RPMI7951 (cell line): Measurements from ENCODE around the gene LRRC2. TPM values are rescaled to one million over a fixed set of nuclear protein-coding genes. Genes with fewer than 3 reads are reported as not detected.
A peak's percentile ranks its signal among the peaks of the same experiment; 100 is the strongest.

Source experiments
- DNase-seq: peaks from one replicate; pipeline ENCODE4 v3.0.0-alpha.2; 2012; ENCODE audit warnings: low read depth
- total RNA-seq: library from RNA; depleted of rRNA; stranded (reverse); fragments of >200 nt; shearing (Covaris generic); gene quantifications from 2 replicates; pipeline ENCODE4 v1.2.3, GENCODE V29; 2014; rRNA removed

Gene LRRC2
- total RNA-seq, 1 experiment from 2014 or later, result 0.12 TPM

DNA sequence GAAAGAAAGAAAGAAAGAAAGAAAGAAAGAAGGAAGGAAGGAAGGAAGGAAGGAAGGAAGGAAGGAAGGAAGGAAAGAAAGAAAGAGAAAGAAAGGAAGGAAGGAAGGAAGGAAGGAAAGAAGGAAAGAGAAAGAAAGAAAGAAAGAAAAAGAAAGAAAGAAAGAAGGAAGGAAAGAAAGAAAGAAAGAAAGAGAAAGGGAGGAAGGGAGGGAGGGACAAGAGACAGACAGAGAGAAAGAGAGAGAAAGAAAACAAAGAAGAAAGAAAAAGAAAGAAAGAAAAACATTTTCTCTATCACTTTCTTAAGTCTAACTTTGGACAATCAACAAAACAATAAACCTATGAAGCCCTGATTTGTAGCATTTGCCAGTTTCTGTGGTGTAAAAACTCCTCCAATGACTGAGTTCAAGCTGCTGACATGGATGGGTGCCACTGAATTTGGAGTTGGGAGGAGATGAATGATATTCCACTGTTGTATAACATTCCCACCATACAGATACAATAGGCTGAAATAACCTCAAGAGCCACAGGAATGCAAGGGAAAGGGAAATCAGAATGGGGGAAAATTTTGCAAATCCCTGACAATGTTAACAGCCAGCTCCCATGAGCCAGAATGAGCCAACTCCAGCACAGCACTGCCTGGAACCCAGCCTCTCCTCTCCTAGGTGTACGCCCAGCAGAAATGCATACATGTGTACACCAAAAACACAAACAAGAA, 83.3 kb downstream of the LRRC2 start:
- DNase-seq, result peak; percentile 79

DNA sequence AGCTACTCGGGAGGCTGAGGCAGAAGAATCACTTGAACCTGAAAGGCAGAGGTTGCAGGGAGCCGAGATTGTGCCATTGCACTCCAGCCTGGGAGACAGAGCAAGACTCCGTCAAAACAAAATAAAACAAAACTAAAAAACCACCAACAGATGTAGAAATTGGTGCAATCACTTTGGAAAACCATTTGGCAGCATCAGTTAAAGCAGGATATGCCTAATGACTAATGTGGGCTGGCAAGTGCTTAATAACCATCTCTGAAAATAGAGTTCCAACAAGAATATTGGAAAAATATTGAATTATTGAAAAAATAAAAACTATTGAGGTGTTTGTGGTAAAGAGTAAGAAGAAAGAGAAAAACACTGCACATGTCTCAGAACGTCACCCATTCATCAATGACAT, 84.5 kb downstream of the LRRC2 start:
- DNase-seq, result no peak

DNA sequence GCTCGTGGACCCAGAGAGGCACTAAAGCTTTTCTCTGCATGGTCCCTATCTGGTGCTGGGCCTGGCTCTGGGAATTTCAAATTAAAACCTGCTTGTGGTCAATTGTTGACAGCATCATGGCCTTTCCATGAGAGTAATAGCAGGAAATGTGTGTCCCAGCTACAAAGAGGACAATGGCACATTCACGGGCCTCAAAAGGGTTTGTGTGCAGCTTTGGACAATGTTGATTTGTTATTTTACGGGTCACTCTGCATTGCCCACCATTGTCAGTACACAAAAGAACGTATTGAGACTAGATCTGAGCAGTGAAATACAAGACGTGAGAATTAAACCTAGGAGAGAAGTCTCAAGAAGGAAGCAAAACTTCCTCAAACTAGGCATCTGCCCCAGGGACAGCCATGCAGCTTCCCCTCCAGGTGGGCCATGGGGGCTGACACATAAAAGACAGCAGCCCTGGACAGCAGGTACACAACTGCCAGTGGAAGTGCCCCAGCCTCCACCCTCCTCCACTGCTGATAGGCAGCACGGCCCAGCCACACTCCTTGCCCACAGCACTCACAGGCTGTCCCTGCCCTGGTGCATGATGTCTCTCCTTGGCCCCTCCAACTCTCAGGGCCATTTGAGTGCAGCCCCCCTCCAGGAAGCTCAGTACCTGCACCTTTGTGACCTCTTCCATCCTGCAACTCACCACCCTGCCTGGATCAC, 85.5 kb downstream of the LRRC2 start:
- DNase-seq, result no peak

DNA sequence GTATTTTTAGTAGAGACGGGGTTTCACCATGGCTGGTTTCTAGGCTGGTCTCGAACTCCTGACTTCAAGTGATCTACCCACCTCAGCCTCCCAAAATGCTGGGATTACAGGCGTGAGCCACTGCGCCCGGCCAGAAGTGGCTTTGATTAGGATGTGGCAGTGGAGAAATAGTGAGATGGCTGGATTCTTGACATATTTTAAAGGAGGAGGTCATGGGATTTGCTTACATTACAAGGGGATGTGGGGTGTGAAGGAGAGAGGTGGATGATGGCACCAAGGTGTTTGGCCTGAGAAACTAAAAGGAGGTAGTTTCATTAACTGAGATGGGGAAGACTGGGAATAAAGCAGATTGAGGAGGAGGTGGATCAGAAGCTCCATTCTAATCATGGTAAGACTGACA, 86.4 kb downstream of the LRRC2 start:
- no peak for DNase-seq

DNA sequence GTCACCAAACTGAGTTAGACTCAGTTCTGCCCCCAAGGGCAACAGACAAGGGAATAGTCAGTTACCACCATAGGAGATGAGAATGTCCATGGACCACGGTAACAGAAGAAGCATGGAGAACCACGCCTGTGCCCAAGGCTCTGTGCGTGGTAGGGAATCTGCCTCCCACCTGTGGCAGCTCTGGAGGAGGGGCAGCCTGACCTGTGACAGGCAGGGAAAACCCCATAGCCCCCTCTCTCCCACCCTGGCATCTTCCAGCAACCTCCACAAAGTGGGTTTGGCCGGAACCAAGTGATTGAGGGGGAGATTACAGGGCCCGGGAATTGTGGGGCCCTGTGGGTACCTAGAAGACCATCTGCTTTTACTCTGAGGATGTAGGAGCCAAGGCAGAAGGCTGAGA, 87.1 kb downstream of the LRRC2 start:
- no peak for DNase-seq

DNA sequence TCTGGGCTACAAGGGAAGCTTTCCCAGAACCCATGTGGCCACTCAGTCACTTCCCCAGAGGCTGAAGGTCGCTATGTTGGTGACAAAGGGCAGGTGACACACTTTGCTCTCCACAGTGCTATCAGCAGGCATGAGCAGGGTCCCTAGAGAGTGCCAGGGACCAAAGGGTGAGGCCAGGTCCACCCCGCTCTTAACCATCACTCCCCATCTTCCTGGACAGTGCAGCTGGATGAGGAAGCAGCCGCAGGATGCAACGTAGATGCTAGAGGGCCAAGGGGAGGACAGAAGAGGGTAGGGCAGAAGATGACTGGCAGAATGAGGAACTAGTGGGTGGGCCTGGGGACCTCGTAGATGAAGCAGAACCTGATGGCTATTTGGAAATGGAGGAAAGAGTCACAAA, 87.8 kb downstream of the LRRC2 start:
- DNase-seq, result no peak

DNA sequence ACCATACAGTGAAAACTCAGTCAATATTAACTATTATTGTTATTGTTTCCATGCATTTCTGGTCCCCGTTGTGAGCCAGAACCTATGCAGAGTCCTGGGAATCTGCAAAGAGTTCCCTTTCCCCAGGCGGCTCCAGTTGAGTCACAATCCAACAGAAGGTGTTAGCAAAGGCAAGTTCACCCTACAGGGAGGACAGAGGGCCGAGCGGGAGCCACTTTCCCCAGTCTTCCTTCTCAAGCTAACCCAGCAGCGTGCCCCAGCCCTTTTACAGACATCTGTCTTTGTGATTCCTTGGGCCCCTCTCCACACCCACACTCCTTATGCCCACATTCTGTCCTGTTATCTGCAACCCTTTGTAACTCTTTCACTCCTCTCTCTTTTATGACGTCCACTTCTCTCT, 88.3 kb downstream of the LRRC2 start:
- no peak for DNase-seq

DNA sequence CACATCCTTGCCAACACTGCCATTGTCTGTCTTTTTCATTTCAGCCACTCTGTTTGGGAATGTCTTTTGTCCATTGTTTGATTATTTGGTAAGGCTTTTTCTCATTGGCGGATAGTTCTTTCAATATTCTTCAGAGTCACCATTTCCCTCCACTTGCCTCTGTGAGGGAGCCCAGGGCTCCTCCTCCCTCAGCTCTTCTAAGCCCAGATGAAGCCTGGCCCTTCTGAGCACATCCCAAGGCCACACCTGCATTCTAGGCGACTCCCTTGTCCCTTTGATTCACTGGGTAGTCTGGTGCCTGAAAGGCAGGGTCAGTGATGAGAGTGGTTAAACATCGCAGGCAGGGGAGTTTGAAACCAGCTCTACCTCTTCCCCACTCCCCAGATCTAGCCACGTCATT, 89.0 kb downstream of the LRRC2 start:
- DNase-seq, result no peak

DNA sequence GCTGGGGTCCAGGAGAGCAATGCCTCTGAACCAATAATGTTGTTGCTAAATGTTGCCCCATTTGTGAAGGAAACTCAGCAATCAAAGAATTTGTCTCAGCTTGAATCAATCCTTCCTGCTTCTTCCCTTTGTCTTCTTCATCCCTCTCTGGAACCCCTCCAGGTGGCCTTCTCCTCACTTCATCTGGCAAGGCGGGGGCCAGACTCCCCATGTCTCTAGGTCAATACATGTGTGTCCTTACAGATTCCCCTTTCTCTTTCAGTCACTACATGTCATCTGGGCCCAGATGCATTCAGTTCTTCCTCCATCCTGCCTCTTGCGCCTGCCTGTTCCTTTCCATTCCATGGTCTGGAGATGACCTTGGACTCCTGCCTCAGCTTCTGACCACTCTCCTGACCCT, 93.4 kb downstream of the LRRC2 start:
- no peak for DNase-seq

DNA sequence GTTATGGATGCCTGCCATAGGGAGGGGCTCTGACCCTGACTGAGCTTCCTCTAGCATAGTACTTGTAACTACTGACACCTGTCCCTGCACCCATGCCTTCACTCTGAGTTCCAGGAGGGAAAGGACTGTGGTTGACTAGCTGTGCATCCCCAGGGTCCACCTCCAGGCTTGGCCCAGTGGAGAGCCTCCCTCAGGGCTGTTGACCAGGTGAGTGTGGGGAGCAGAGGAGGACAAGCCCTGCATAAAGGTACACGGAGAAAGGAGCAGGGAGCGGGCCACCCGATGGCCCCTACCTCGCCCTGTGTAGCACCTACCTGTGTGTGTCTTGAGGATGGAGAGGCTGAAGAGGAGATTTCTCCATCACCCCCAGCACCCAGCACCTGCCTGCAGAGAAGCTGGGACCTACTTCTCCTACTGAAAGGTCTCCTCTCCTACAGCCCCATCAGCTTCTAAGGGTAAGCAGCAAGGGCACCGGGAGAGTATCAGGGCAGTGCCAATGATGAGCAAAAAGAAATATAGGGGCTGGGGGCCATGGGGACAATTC, 94.7 kb downstream of the LRRC2 start:
- DNase-seq, result no peak

DNA sequence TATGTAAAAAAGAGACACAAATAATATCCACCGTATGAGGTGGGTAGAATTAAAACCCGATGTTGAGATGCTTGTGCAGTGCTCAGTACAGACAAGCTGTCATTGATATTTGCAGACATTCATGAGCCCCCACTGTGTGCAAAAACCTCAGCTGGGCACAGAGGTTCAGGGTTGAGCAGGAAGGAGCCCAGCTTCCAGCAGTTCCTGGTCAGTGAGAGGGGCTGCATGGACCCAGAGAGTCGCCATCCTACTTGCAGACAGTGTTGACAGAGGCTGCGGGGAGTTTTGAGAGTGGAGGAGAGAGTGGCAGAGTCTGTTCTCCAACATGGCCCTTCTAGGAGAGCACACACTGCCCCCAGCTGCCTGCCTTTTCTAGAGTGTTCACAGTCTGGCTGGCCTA, 95.3 kb downstream of the LRRC2 start:
- no peak for DNase-seq

DNA sequence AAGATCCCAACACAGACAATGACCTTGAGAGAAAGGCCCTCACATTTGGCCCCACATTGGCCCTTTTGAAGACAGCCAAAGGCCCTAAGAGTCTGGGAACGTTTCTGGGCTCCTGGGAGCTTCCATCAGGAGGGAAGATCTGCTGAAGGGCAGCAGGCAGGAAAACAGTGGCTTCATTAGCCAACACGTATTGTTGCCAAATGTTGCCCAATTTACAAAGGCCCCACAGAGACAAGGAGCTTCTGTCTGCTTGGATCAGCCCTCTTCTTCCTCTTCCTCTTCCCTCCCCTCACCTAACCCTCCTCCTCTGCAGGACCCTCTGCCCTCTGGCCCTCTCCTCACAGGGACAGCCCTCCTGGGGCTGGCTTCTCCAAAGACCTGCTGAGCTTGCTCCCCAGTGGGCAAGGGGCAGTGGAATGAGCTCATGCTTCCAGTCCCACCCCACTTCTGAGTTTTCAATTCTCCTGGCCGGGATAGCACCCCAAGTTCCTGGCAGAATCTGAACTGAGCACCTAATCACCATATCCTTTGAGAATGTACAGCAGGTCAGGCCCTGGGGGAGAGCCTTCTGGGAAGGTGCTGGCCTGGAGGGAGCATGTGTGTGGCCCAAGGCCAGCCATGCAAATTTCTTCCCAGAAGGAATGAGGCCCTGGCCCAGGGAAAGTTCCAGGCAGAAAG, 96.3 kb downstream of the LRRC2 start:
- DNase-seq, result no peak

DNA sequence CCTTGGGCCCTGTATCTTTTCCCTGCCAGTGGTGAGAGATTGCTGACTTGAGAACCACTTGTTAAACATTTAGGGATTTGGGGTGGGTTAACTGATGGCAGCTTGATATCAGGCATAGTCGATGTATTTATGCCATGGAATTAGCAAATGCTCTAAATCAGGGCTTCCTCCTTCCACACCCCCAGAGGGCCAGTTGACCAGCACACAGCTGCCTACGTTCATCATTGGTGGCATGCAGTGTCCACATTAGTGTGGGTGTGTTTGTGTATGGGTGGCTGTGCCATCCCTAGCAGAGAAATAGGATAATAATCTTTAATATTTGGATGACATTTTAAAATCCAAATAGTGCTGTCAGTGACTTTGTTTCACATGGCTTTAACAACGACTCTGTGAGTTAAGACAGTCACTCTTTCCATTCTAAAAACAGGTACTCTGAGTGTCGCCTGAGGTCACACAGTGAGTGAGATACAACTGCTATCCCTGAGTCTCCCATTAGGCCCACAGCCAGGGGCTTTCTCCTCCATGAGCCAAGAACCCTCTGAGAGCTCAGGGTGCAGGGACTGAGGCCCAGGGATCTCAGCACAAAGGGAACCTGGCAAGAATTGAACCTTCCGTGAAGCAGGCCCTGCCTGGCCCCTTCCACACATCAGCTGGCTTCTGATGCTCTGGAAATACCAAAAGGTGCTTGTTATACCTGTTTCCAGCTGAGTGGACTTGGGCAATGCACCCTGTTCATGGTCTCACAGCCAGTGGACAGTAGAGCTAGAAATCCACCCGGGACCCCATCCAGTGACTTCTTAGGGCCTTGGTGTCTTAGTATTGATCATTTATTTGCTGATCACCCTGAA, 97.1 kb downstream of the LRRC2 start:
- no peak for DNase-seq

DNA sequence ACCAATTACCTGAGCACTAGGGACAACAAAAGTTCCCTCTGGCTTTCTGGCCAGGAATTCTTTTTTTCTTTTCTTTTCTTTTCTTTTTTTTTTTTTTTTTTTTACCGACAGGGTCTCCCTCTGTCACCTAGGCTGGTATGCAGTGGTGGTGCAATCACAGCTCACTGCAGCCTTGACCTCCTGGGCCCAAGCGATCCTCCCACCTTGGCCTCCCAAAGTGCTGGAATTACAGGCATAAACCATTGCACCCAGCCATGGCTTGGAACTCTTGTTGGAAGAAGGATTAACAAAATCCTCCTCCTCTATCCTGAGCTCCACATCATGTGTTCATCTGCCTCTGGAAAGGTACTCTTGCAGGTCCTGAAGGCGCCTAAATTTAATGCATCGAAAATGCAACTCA, 98.5 kb downstream of the LRRC2 start:
- no peak for DNase-seq

DNA sequence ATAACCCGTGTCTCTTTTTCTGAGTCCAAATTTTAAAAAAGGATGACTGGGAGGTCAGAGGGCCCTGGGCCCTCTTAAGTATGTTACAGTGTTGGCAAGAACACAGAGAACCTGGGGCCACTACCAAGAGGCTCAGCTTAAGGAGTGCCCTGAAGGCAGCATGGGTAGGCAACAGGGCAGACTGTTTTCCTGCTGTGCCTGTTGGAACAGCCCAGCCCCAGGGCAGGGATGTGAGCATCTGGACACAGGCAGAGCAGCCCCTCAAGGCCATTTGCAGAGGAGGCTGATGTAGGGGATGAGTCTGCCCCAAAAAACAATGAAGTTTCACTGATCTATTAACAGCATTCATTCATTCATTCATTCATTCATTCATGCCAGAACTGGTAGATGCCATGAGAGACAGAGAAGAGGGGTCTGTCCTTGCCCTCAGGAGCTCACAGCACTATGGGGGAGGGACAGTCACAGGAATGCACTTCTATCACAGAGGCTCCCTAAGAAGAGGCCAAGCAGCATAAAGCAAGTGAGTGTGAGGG, 99.2 kb downstream of the LRRC2 start:
- DNase-seq, result peak; percentile 48

DNA sequence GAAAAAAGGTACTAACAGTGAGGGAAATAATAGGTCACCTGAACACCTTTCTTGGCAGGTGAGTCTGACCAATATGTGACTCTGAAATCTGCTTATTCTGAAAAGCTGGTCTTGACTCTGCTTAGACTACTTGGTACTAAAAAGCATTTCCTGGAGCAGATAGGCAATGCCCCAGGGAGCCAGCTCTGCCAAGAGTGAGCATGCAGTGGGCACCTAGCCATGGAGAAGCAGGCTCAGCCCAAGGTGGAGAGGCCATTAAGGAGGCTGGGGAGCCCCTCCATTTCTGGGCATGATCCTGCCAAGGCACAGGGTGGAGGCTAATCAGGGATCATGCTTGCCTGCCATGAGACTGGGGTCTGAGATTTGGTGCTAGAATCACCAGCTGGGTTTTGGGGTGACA, 99.8 kb downstream of the LRRC2 start:
- no peak for DNase-seq

Other genes starting within 250 kb of the LRRC2 start
- not detected in 2 replicates for gene CCR2, start 212.2 kb downstream of the LRRC2 start, total RNA-seq
- gene CCR5, start 195.4 kb downstream of the LRRC2 start, total RNA-seq, result not detected in 2 replicates
- 2.8 and 6.1 TPM in 2 replicates for gene CCRL2, start 159.0 kb downstream of the LRRC2 start, total RNA-seq
- 0.49 and 0.72 TPM in 2 replicates for gene LTF, start 101.4 kb downstream of the LRRC2 start, total RNA-seq
- not detected in 2 replicates for gene RTP3, start 68.3 kb downstream of the LRRC2 start, total RNA-seq
- not detected in 2 replicates for gene FAM240A, start 46.2 kb upstream of the LRRC2 start, total RNA-seq
- 0.59 and 1.2 TPM in 2 replicates for gene ALS2CL, start 127.4 kb upstream of the LRRC2 start, total RNA-seq
- 0.10 TPM in 1 of 2 replicates, not detected in the other for gene TMIE, start 135.1 kb upstream of the LRRC2 start, total RNA-seq
- gene PRSS50, start 151.6 kb upstream of the LRRC2 start, total RNA-seq, result not detected in 2 replicates